HepG2 (cell line): ENCODE measurements around the gene TYMS. TPM values are rescaled to one million over a fixed set of nuclear protein-coding genes. Genes with fewer than 3 reads are reported as not detected.

Source experiments
- DPF2 ChIP-seq: sonication (generic); formaldehyde crosslinking; IDR thresholded peaks from 2 replicates; pipeline ENCODE4 v1.4.0; 2020; ENCODE audit warnings: mild to moderate bottlenecking, low read depth, missing genetic modification reagents, borderline replicate concordance
- GMEB1 ChIP-seq: sonication (generic); formaldehyde crosslinking; IDR thresholded peaks from 2 replicates; pipeline ENCODE4 v1.5.1; 2020; ENCODE audit warnings: missing genetic modification reagents, mild to moderate bottlenecking, borderline replicate concordance
- NAIF1 ChIP-seq: sonication (generic); formaldehyde crosslinking; IDR thresholded peaks from 2 replicates; pipeline ENCODE4 v1.5.0; 2020; ENCODE audit warnings: mild to moderate bottlenecking, missing genetic modification reagents, borderline replicate concordance
- NCOA5 ChIP-seq: sonication (generic); formaldehyde crosslinking; IDR thresholded peaks from 2 replicates; pipeline ENCODE4 v1.4.0; 2020; ENCODE audit warnings: missing genetic modification reagents
- NFRKB ChIP-seq: fragments of 450-650 bp; IDR thresholded peaks from 2 replicates; pipeline ENCODE4 v1.6.1; 2017
- POLR2AphosphoS2 ChIP-seq: IDR thresholded peaks from 2 replicates; pipeline ENCODE4 v1.6.1; 2011; ENCODE audit warnings: low read depth, low read length, improper control_type of control experiment
- RBM22 ChIP-seq: fragments of 200-400 bp; formaldehyde crosslinking; optimal IDR thresholded peaks from 2 replicates; pipeline ENCODE3; 2017; ENCODE audit warnings: mild to moderate bottlenecking, low read length, moderate library complexity
- RFX1 ChIP-seq: fragments of 450-650 bp; IDR thresholded peaks from 2 replicates; pipeline ENCODE4 v1.6.1; 2017
- SKI ChIP-seq: fragments of 450-650 bp; IDR thresholded peaks from one replicate; pipeline ENCODE4 v1.6.1; 2018; ENCODE audit warnings: mild to moderate bottlenecking; ENCODE audit not compliant: partially characterized antibody
- TCF12 ChIP-seq, 2 experiments: fragments of 450-650 bp in 1 of 2; sonication (generic) in 1 of 2; formaldehyde crosslinking in 1 of 2; IDR thresholded peaks; 2 replicates each; pipeline versions ENCODE4 v1.6.1 to v1.8.0; 2017 to 2022; ENCODE audit warnings: antibody characterized with exemption in 1 of 2, mild to moderate bottlenecking in 1 of 2, missing genetic modification reagents in 1 of 2, moderate library complexity in 1 of 2
- ZNF382 ChIP-seq: sonication (generic); formaldehyde crosslinking; IDR thresholded peaks from 2 replicates; pipeline ENCODE4 v1.5.0; 2020; ENCODE audit warnings: missing genetic modification reagents, mild to moderate bottlenecking, borderline replicate concordance
- ZNF614 ChIP-seq: IDR thresholded peaks from 2 replicates; pipeline ENCODE4 v1.6.1; 2018; ENCODE audit warnings: missing biosample characterization, missing genetic modification reagents, inconsistent platforms, borderline replicate concordance
- ZNF652 ChIP-seq: IDR thresholded peaks from 2 replicates; pipeline ENCODE4 v1.6.1; 2016; ENCODE audit warnings: low read depth, borderline replicate concordance
- ZNF841 ChIP-seq: sonication (generic); formaldehyde crosslinking; IDR thresholded peaks from 2 replicates; pipeline ENCODE4 v1.8.1; 2023; ENCODE audit warnings: missing genetic modification reagents, borderline replicate concordance
- ZSCAN29 ChIP-seq: sonication (generic); formaldehyde crosslinking; conservative IDR thresholded peaks from 2 replicates; pipeline ENCODE4 v1.4.0; 2020; ENCODE audit warnings: mild to moderate bottlenecking, missing genetic modification reagents
- polyA plus RNA-seq, 8 experiments: library from polyadenylated mRNA; depleted of rRNA in 3 of 8; stranded (reverse) in 7 of 8; unstranded in 1 of 8; fragments of >200 nt; fragmentation: Illumina TruSeq in 4 of 8; extraction: Trizol in 4 of 8; gene quantifications; 2 replicates each; pipeline versions ENCODE4 v1.2.1 to v1.2.3, GENCODE V29; 2011 to 2016; ENCODE audit warnings: low read depth in 4 of 8, missing spikeins in 1 of 8, mixed read lengths in 1 of 8; ENCODE audit not compliant: insufficient read depth in 1 of 8
- total RNA-seq, 5 experiments: library from RNA; depleted of rRNA; stranded (reverse); fragments of >200 nt; fragmentation: Illumina TruSeq; extraction: Trizol; gene quantifications; 2 replicates each; pipeline ENCODE4 v1.2.3, GENCODE V29; 2016; ENCODE audit warnings: low read depth in 1 of 5
- TF ChIP-seq, protein P1 (sequence below): sonication (generic); formaldehyde crosslinking; conservative IDR thresholded peaks from 2 replicates; pipeline ENCODE4 v1.4.0; 2020; ENCODE audit warnings: mild to moderate bottlenecking, missing genetic modification reagents, moderate library complexity
- TF ChIP-seq, protein P2 (sequence below): sonication (generic); formaldehyde crosslinking; IDR thresholded peaks from 2 replicates; pipeline ENCODE4 v1.8.1; 2023; ENCODE audit warnings: mild to moderate bottlenecking, missing genetic modification reagents
- TF ChIP-seq, protein P3 (sequence below): sonication (generic); formaldehyde crosslinking; IDR thresholded peaks from 2 replicates; pipeline ENCODE4 v1.5.0; 2020; ENCODE audit warnings: mild to moderate bottlenecking, low read depth, missing genetic modification reagents, borderline replicate concordance
- TF ChIP-seq, protein P4 (sequence below): sonication (generic); formaldehyde crosslinking; conservative IDR thresholded peaks from 2 replicates; pipeline ENCODE4 v1.4.0; 2020; ENCODE audit warnings: missing genetic modification reagents

The TYMS gene
- total and polyA plus RNA-seq, 2 of the 13 experiments (the other 11 are each of a cell fraction or from before 2014, with no cell fraction given) = 80.1 to 106 TPM

GRCh38 chr18:703213-703967 lies 45.9 kb downstream of the TYMS start (continued):
- TF ChIP-seq GMEB1 (CRISPR knock-in tag) (no peak; the same call in 1 of the 2 replicates), NCOA5 (CRISPR knock-in tag) (no peak), ZNF652 (no peak), RBM22 (no peak), ZNF841 (no peak), RFX1 (no peak), DPF2 (CRISPR knock-in tag) (no peak; the same call in 1 of the 2 replicates), ZNF614 (CRISPR knock-in tag) (no peak), TCF12 (IDR thresholded peaks at IDR 0.05) (no peak), TCF12 (CRISPR knock-in tag; IDR thresholded peaks at IDR 0.05) (no peak), SKI (no peak), NFRKB (no peak), POLR2AphosphoS2 (no peak), ZNF382 (CRISPR knock-in tag) (no peak), ZSCAN29 (CRISPR knock-in tag) (no peak), NAIF1 (CRISPR knock-in tag) (no peak)
- TF ChIP-seq, protein P1, sequence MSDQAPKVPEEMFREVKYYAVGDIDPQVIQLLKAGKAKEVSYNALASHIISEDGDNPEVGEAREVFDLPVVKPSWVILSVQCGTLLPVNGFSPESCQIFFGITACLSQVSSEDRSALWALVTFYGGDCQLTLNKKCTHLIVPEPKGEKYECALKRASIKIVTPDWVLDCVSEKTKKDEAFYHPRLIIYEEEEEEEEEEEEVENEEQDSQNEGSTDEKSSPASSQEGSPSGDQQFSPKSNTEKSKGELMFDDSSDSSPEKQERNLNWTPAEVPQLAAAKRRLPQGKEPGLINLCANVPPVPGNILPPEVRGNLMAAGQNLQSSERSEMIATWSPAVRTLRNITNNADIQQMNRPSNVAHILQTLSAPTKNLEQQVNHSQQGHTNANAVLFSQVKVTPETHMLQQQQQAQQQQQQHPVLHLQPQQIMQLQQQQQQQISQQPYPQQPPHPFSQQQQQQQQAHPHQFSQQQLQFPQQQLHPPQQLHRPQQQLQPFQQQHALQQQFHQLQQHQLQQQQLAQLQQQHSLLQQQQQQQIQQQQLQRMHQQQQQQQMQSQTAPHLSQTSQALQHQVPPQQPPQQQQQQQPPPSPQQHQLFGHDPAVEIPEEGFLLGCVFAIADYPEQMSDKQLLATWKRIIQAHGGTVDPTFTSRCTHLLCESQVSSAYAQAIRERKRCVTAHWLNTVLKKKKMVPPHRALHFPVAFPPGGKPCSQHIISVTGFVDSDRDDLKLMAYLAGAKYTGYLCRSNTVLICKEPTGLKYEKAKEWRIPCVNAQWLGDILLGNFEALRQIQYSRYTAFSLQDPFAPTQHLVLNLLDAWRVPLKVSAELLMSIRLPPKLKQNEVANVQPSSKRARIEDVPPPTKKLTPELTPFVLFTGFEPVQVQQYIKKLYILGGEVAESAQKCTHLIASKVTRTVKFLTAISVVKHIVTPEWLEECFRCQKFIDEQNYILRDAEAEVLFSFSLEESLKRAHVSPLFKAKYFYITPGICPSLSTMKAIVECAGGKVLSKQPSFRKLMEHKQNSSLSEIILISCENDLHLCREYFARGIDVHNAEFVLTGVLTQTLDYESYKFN (CRISPR knock-in tag) = 0 out of 2 replicates have a peak, but pooled peaks have one; percentile 39
- TF ChIP-seq, protein P2, sequence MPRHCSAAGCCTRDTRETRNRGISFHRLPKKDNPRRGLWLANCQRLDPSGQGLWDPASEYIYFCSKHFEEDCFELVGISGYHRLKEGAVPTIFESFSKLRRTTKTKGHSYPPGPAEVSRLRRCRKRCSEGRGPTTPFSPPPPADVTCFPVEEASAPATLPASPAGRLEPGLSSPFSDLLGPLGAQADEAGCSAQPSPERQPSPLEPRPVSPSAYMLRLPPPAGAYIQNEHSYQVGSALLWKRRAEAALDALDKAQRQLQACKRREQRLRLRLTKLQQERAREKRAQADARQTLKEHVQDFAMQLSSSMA (CRISPR knock-in tag) = no peak
- TF ChIP-seq, protein P3, sequence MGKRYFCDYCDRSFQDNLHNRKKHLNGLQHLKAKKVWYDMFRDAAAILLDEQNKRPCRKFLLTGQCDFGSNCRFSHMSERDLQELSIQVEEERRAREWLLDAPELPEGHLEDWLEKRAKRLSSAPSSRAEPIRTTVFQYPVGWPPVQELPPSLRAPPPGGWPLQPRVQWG = no peak
- TF ChIP-seq, protein P4, sequence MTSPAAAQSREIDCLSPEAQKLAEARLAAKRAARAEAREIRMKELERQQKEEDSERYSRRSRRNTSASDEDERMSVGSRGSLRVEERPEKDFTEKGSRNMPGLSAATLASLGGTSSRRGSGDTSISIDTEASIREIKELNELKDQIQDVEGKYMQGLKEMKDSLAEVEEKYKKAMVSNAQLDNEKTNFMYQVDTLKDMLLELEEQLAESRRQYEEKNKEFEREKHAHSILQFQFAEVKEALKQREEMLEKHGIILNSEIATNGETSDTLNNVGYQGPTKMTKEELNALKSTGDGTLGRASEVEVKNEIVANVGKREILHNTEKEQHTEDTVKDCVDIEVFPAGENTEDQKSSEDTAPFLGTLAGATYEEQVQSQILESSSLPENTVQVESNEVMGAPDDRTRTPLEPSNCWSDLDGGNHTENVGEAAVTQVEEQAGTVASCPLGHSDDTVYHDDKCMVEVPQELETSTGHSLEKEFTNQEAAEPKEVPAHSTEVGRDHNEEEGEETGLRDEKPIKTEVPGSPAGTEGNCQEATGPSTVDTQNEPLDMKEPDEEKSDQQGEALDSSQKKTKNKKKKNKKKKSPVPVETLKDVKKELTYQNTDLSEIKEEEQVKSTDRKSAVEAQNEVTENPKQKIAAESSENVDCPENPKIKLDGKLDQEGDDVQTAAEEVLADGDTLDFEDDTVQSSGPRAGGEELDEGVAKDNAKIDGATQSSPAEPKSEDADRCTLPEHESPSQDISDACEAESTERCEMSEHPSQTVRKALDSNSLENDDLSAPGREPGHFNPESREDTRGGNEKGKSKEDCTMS (CRISPR knock-in tag) = no peak
